Thymus (tissue), 11 donors: ENCODE results near the gene OTUB2. TPM values are rescaled to one million over a fixed set of nuclear protein-coding genes. Genes with fewer than 3 reads are reported as not detected.
A peak's percentile ranks its signal among the peaks of the same experiment; 100 is the strongest.

Experiments
- DNase-seq, 9 donors: peaks; one replicate each; pipeline ENCODE4 v3.0.0-alpha.2; 2013; ENCODE audit warnings: low spot score in 9 of 9, low read depth in 6 of 9, missing footprints in 1 of 9
- H3K27ac ChIP-seq, 2 donors: one replicate each; pipeline ENCODE4 v1.5.1; 2013; ENCODE audit warnings: control low read depth in 1 of 2, low read depth in 1 of 2, low read length in 1 of 2, mild to moderate bottlenecking in 1 of 2, moderate library complexity in 1 of 2
- H3K27me3 ChIP-seq, 2 donors: one replicate each; pipeline ENCODE4 v1.5.1; 2013; ENCODE audit warnings: low read length in 1 of 2; ENCODE audit not compliant: control insufficient read depth in 2 of 2, insufficient read depth in 1 of 2
- H3K36me3 ChIP-seq, 2 donors: one replicate each; pipeline ENCODE4 v1.5.1; 2013; ENCODE audit warnings: low read length in 1 of 2, mild to moderate bottlenecking in 1 of 2, moderate library complexity in 1 of 2; ENCODE audit not compliant: control insufficient read depth in 2 of 2, insufficient read depth in 2 of 2
- H3K4me1 ChIP-seq, 2 donors: one replicate each; pipeline ENCODE4 v1.5.1; 2013; ENCODE audit warnings: low read length in 2 of 2; ENCODE audit not compliant: control insufficient read depth in 2 of 2, insufficient read depth in 2 of 2
- H3K4me3 ChIP-seq, 2 donors: one replicate each; pipeline ENCODE4 v1.5.1; 2013; ENCODE audit warnings: low read length in 2 of 2, control low read depth in 1 of 2, mild to moderate bottlenecking in 1 of 2
- H3K9me3 ChIP-seq, 2 donors: one replicate each; pipeline ENCODE4 v1.5.1; 2013; ENCODE audit warnings: low read length in 1 of 2, mild to moderate bottlenecking in 1 of 2; ENCODE audit not compliant: control insufficient read depth in 2 of 2, insufficient read depth in 1 of 2
- WGBS: extraction: QIAGEN DNeasy Blood & Tissue Kit; methylation state at CpG from one replicate; pipeline ENCODE4 v1.1.7; 2013; 5-methylcytosine and 5-hydroxymethylcytosine counted together
- polyA plus RNA-seq: library from polyadenylated mRNA; stranded (reverse); fragments of 200-250 nt; gene quantifications from one replicate; pipeline ENCODE4 v1.2.3, GENCODE V29; 2013
- total RNA-seq: library from RNA; stranded (reverse); fragments of 120-200 nt; gene quantifications from one replicate; pipeline ENCODE4 v1.2.4, GENCODE V29; 2013
- donor health status: healthy.

The OTUB2 gene
- total and polyA plus RNA-seq, 2 donors: 0.27 to 0.52 TPM

GRCh38 chr14:94001016-94001415 lies 25.1 kb upstream of the OTUB2 start:
- Histone ChIP-seq H3K4me3 (no peak overlapping the region), H3K9me3 (no peaks in the 10 kb centered on the region), H3K36me3 (no peaks in the 10 kb centered on the region), H3K27ac (no peak overlapping the region), H3K27me3 (peaks cover 0 to 30% of the 10 kb centered on the region in 2 donors), H3K4me1 (peaks cover 0 to 3% of the 10 kb centered on the region in 2 donors)
- 82% methylated on average over 13 of the region's 13 CpGs for WGBS
- no peak for DNase-seq

DNA sequence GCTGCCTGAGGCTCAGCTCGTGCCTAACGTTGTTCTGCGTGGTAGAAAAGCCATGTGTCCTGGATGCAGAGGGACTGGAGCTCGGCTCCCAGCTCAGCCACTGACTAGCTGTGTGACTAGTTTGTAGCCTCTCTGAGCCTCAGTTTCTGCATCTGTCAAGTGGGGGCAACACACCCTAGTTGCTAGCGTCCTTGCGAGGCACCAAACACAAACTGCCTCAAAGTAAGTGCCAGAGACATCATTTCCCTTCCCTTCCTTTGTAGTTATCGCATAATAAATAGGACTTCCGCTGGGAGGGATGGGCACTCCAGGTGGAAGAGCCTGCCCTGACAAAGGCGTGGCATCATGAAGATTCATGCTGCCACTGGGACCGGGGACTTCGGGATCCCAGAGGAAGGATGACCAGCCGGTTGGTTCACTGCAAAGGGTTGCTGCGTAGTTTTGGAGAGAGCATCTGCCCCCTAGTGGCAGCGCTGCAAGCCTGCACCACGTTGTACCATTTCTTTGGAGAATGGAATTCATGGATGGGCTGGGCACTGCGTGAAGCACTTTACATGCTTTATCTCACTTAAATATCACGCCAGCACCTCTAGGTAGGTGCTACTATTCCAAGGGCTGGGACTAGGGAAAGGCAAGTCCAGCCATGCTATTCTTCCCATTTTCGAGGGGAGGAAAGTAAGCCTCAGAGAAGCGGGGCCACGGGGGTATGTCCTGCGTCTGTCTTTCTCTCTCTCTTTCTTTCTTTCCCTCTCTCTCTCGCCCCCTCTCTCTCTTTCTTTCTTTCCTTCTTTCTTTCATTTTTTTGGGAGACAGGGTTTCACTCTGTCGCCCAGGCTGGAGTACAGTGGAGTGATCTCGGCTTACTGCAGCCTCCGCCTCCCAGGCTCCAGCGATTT lies 24.4 kb upstream of the OTUB2 start:
- Histone ChIP-seq H3K9me3 (no peaks in the 10 kb centered on the region), H3K4me1 (peaks cover 0 to 3% of the 10 kb centered on the region in 2 donors), H3K27ac (no peak overlapping the region), H3K36me3 (no peaks in the 10 kb centered on the region), H3K27me3 (peaks cover 0 to 22% of the 10 kb centered on the region in 2 donors), H3K4me3 (no peak overlapping the region)
- WGBS: 41% methylated on average over 26 of the region's 26 CpGs
- DNase-seq: peak in 6 of 9 donors; percentile 13 to 53 (median 32)

GRCh38 chr14:94003397-94003796 lies 22.7 kb upstream of the OTUB2 start:
- Histone ChIP-seq H3K4me3 (no peak overlapping the region), H3K27ac (no peak overlapping the region), H3K9me3 (no peaks in the 10 kb centered on the region), H3K36me3 (no peaks in the 10 kb centered on the region), H3K27me3 (peaks cover 0 to 18% of the 10 kb centered on the region in 2 donors), H3K4me1 (peaks cover 0 to 7% of the 10 kb centered on the region in 2 donors)
- WGBS: 84% methylated on average over 4 of the region's 4 CpGs
- no peak for DNase-seq

- Histone ChIP-seq H3K4me1 (peaks cover 0 to 7% of the 10 kb centered on the region in 2 donors), H3K27ac (no peak overlapping the region), H3K9me3 (no peaks in the 10 kb centered on the region), H3K36me3 (no peaks in the 10 kb centered on the region), H3K4me3 (no peak overlapping the region), H3K27me3 (peaks cover 0 to 22% of the 10 kb centered on the region in 2 donors)
- no peak for DNase-seq
- WGBS: 95% methylated on average over 8 of the region's 8 CpGs
Measured at GRCh38 chr14:94004015-94004414, 22.1 kb upstream of the OTUB2 start.

DNA sequence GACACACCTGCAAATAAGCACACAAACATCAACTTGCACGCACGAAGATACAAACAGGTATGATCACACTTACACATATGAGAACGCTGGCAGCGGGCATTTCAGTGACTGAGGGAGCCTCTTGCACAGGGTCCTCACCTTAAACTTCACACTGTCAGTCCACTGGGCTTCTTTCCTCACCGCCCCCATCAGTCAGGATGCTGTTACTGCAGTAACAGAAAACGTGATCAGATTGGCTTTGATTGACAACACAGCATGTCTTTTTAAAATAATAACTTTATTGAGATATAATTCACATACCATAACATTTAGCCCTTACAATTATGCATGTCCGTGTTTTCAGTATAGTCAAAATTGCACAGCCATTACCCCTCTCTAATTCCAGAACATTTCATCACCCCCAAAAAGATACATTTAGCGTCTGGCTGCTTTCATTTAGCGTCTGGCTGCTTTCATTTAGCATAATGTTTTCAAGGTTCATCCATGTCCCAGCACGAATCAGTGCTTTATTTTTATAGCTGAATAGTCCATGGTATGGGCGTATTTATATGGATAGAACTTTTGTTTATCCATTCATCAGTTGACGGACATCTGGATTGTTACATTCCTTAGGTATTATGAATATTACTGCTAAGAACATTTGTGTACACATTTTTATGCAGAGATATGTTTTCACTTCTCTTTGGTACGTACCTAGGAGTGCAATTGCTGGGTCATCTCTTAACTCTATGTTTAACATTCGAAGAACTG lies 20.6 kb upstream of the OTUB2 start:
- H3K4me1 ChIP-seq: peaks cover 0 to 7% of the 10 kb centered on the region in 2 donors
- WGBS: 59% methylated on average over 14 of the region's 14 CpGs
- no peak overlapping the region for H3K4me3 ChIP-seq
- H3K9me3 ChIP-seq: no peaks in the 10 kb centered on the region
- no peak overlapping the region for H3K27ac ChIP-seq
- DNase-seq: no peak
- H3K36me3 ChIP-seq: no peaks in the 10 kb centered on the region
- peaks cover 0 to 17% of the 10 kb centered on the region in 2 donors for H3K27me3 ChIP-seq

DNA sequence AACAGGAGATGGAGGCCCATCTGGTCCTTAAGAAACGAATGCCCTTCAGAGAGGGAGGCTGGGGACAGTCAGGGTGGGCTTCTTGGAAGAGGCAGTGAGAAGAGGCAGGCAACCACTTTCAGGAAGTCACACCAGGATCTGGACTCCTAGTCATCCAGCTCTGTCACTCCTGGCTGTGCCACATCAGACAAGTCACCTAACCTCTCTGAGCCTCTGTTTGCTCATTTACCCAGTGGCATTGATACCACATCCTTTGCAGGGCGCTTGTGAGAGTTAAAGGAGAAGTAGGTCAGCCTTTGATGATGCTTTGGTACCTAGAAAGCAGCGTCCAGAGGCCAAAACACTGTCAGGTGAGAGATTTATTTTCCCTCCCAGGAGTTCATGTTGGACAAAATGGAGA lies 17.9 kb upstream of the OTUB2 start:
- Histone ChIP-seq H3K27ac (no peak overlapping the region), H3K27me3 (peaks cover 0 to 12% of the 10 kb centered on the region in 2 donors), H3K9me3 (no peaks in the 10 kb centered on the region), H3K4me3 (no peak overlapping the region), H3K4me1 (peaks cover 0 to 15% of the 10 kb centered on the region in 2 donors), H3K36me3 (no peaks in the 10 kb centered on the region)
- no peak for DNase-seq
- WGBS: 76% methylated on average over 3 of the region's 3 CpGs

GRCh38 chr14:94009767-94010166 lies 16.4 kb upstream of the OTUB2 start:
- Histone ChIP-seq H3K4me3 (no peak overlapping the region), H3K9me3 (no peaks in the 10 kb centered on the region), H3K36me3 (no peaks in the 10 kb centered on the region), H3K4me1 (peaks cover 0 to 15% of the 10 kb centered on the region in 2 donors), H3K27ac (peak overlapping the region in 1 of 2 donors; percentile 23), H3K27me3 (peaks cover 0 to 12% of the 10 kb centered on the region in 2 donors)
- peak in 1 of 9 donors; percentile 31 for DNase-seq
- 32% methylated on average over 4 of the region's 4 CpGs for WGBS

- H3K36me3 ChIP-seq: no peaks in the 10 kb centered on the region
- H3K4me1 ChIP-seq: peaks cover 0 to 15% of the 10 kb centered on the region in 2 donors
- DNase-seq: no peak
- 92% methylated on average over 6 of the region's 6 CpGs for WGBS
- H3K27ac ChIP-seq: no peak overlapping the region
- H3K9me3 ChIP-seq: no peaks in the 10 kb centered on the region
- no peak overlapping the region for H3K4me3 ChIP-seq
- peaks cover 0 to 11% of the 10 kb centered on the region in 2 donors for H3K27me3 ChIP-seq
Measured at GRCh38 chr14:94010625-94011024, 15.5 kb upstream of the OTUB2 start.

DNA sequence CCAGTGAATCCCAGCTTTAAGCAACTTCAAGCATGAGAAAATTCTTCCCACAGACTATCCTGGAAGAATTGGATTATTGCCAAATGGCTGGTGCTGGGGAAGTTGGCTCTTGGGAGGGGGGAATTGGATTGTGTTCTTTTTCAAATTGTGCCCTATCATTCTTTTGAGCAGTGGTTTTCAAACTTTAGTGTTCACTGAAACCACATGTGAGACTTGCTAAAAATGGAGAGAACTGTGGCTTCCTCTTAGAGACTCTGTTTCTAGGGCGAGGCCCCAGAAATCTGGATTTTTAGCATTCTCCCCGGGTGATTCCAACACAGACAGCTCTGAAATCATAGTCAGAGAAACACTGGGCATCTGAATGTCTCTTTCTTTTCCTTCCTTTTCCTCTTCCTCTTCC lies 14.3 kb upstream of the OTUB2 start:
- peak in 3 of 9 donors; percentile 13 to 63 (median 14) for DNase-seq
- peaks cover 0 to 15% of the 10 kb centered on the region in 2 donors for H3K4me1 ChIP-seq
- H3K4me3 ChIP-seq: no peak overlapping the region
- WGBS: 1% methylated on average over 2 of the region's 2 CpGs
- H3K27ac ChIP-seq: no peak overlapping the region
- no peaks in the 10 kb centered on the region for H3K9me3 ChIP-seq
- no peaks in the 10 kb centered on the region for H3K36me3 ChIP-seq
- peaks cover 0 to 15% of the 10 kb centered on the region in 2 donors for H3K27me3 ChIP-seq
